ENCODE measurements around the gene SLC7A10.
"Not testable (repeated sequence)": the region's sequence is repeated elsewhere in the genome, so short reads cannot be mapped to it uniquely, and the experiment has no call there.

The SLC7A10 gene

GRCh38 chr19:33209850-33210230 lies 15.8 kb downstream of the SLC7A10 start:
- not testable (repeated sequence) for H3K23ac ChIP-seq (ENCODE audit: low read length); H3K4me2 ChIP-seq (ENCODE audit: low read length); DNase-seq

GRCh38 chr19:33208904-33209849 lies 16.5 kb downstream of the SLC7A10 start:
- Histone ChIP-seq H3K79me2 (ENCODE audit: control insufficient read depth, insufficient read depth, low read length) (no peaks in the 10 kb centered on the region), H4K5ac (ENCODE audit: low read length) (no peak overlapping the region), H3K9ac (ENCODE audit: low read length) (no peak overlapping the region), H3K4me1 (ENCODE audit: control insufficient read depth, low read depth, low read length) (no peaks in the 10 kb centered on the region), H2AK5ac (ENCODE audit: low read length) (no peak overlapping the region), H2BK5ac (ENCODE audit: low read length) (no peak overlapping the region), H3K27ac (ENCODE audit: low read depth, low read length) (no peak overlapping the region), H3K56ac (ENCODE audit: low read length) (no peak overlapping the region), H2BK120ac (ENCODE audit: low read depth, low read length) (no peak overlapping the region), H3K36me3 (ENCODE audit: control insufficient read depth, insufficient read depth, low read length) (peaks cover 2% of the 10 kb centered on the region), H4K8ac (ENCODE audit: low read depth, low read length) (no peak overlapping the region), H3K79me1 (ENCODE audit: low read length) (no peaks in the 10 kb centered on the region), H2BK15ac (replicated peaks; ENCODE audit: low read depth) (no peak overlapping the region), H3K23ac (ENCODE audit: low read length) (no peak overlapping the region), H3K4me3 (ENCODE audit: low read length) (no peak overlapping the region), H3K27me3 (ENCODE audit: insufficient read depth, low read length, poor library complexity) (no peaks in the 10 kb centered on the region), H3K4me2 (ENCODE audit: low read length) (no peak overlapping the region), H3K4ac (ENCODE audit: low read depth, low read length) (no peak overlapping the region), H3K18ac (ENCODE audit: low read length) (no peak overlapping the region)
- DNase-seq: no peak
- WGBS (ENCODE audit: extremely low coverage, insufficient coverage, low lambda C conversion rate): no CpG with 5 or more reads among the region's 24 CpGs

More at GRCh38 chr19:33209850-33210230, 15.8 kb downstream of the SLC7A10 start:
- not testable (repeated sequence) for H3K27me3 ChIP-seq (ENCODE audit: insufficient read depth, low read length, poor library complexity); H3K18ac ChIP-seq (ENCODE audit: low read length); H3K79me2 ChIP-seq (ENCODE audit: control insufficient read depth, insufficient read depth, low read length); H4K8ac ChIP-seq (ENCODE audit: low read depth, low read length); H3K36me3 ChIP-seq (ENCODE audit: control insufficient read depth, insufficient read depth, low read length); H3K4me1 ChIP-seq (ENCODE audit: control insufficient read depth, low read depth, low read length); H2AK5ac ChIP-seq (ENCODE audit: low read length); H3K27ac ChIP-seq (ENCODE audit: low read depth, low read length); H3K4me3 ChIP-seq (ENCODE audit: low read length); H3K56ac ChIP-seq (ENCODE audit: low read length); H3K9ac ChIP-seq (ENCODE audit: low read length); H3K4ac ChIP-seq (ENCODE audit: low read depth, low read length); H2BK120ac ChIP-seq (ENCODE audit: low read depth, low read length); H4K5ac ChIP-seq (ENCODE audit: low read length); H2BK5ac ChIP-seq (ENCODE audit: low read length); H2BK15ac ChIP-seq (replicated peaks; ENCODE audit: low read depth); H3K79me1 ChIP-seq (ENCODE audit: low read length)
- no CpG with 5 or more reads among the region's 7 CpGs for WGBS (ENCODE audit: extremely low coverage, insufficient coverage, low lambda C conversion rate)

- Histone ChIP-seq H3K79me1 (ENCODE audit: low read length) (no peaks in the 10 kb centered on the region), H3K27ac (ENCODE audit: low read depth, low read length) (no peak overlapping the region), H3K4me3 (ENCODE audit: low read length) (no peak overlapping the region), H3K27me3 (ENCODE audit: insufficient read depth, low read length, poor library complexity) (no peaks in the 10 kb centered on the region), H2BK15ac (replicated peaks; ENCODE audit: low read depth) (no peak overlapping the region), H3K18ac (ENCODE audit: low read length) (no peak overlapping the region), H3K23ac (ENCODE audit: low read length) (no peak overlapping the region), H3K79me2 (ENCODE audit: control insufficient read depth, insufficient read depth, low read length) (no peaks in the 10 kb centered on the region), H4K8ac (ENCODE audit: low read depth, low read length) (no peak overlapping the region), H3K36me3 (ENCODE audit: control insufficient read depth, insufficient read depth, low read length) (peaks cover 2% of the 10 kb centered on the region), H3K56ac (ENCODE audit: low read length) (no peak overlapping the region), H2BK120ac (ENCODE audit: low read depth, low read length) (no peak overlapping the region), H3K4me2 (ENCODE audit: low read length) (no peak overlapping the region), H2BK5ac (ENCODE audit: low read length) (no peak overlapping the region), H2AK5ac (ENCODE audit: low read length) (no peak overlapping the region), H3K4ac (ENCODE audit: low read depth, low read length) (no peak overlapping the region), H3K9ac (ENCODE audit: low read length) (no peak overlapping the region), H4K5ac (ENCODE audit: low read length) (no peak overlapping the region), H3K4me1 (ENCODE audit: control insufficient read depth, low read depth, low read length) (no peaks in the 10 kb centered on the region)
- WGBS (ENCODE audit: extremely low coverage, insufficient coverage, low lambda C conversion rate): no CpG with 5 or more reads among the region's 11 CpGs
- no peak for DNase-seq
These were observed 17.2 kb downstream of the SLC7A10 start for GRCh38 chr19:33208371-33208895.

GRCh38 chr19:33207903-33208302 lies 17.7 kb downstream of the SLC7A10 start:
- Histone ChIP-seq H3K27me3 (ENCODE audit: insufficient read depth, low read length, poor library complexity) (no peaks in the 10 kb centered on the region), H3K4me3 (ENCODE audit: low read length) (no peak overlapping the region), H2BK120ac (ENCODE audit: low read depth, low read length) (no peak overlapping the region), H3K36me3 (ENCODE audit: control insufficient read depth, insufficient read depth, low read length) (peaks cover 2% of the 10 kb centered on the region), H4K5ac (ENCODE audit: low read length) (no peak overlapping the region), H3K4ac (ENCODE audit: low read depth, low read length) (no peak overlapping the region), H3K27ac (ENCODE audit: low read depth, low read length) (no peak overlapping the region), H2BK5ac (ENCODE audit: low read length) (no peak overlapping the region), H3K56ac (ENCODE audit: low read length) (no peak overlapping the region), H3K18ac (ENCODE audit: low read length) (no peak overlapping the region), H3K4me1 (ENCODE audit: control insufficient read depth, low read depth, low read length) (no peaks in the 10 kb centered on the region), H2BK15ac (replicated peaks; ENCODE audit: low read depth) (no peak overlapping the region), H3K79me2 (ENCODE audit: control insufficient read depth, insufficient read depth, low read length) (no peaks in the 10 kb centered on the region), H2AK5ac (ENCODE audit: low read length) (no peak overlapping the region), H3K9ac (ENCODE audit: low read length) (no peak overlapping the region), H3K79me1 (ENCODE audit: low read length) (no peaks in the 10 kb centered on the region), H4K8ac (ENCODE audit: low read depth, low read length) (no peak overlapping the region), H3K23ac (ENCODE audit: low read length) (no peak overlapping the region), H3K4me2 (ENCODE audit: low read length) (no peak overlapping the region)
- DNase-seq: no peak
- WGBS (ENCODE audit: extremely low coverage, insufficient coverage, low lambda C conversion rate): no CpG with 5 or more reads among the region's 9 CpGs

GRCh38 chr19:33207040-33207620 lies 18.5 kb downstream of the SLC7A10 start:
- Histone ChIP-seq H3K9ac (ENCODE audit: low read length) (no peak overlapping the region), H3K4me2 (ENCODE audit: low read length) (no peak overlapping the region), H3K56ac (ENCODE audit: low read length) (no peak overlapping the region), H3K79me1 (ENCODE audit: low read length) (no peaks in the 10 kb centered on the region), H2BK120ac (ENCODE audit: low read depth, low read length) (no peak overlapping the region), H3K27me3 (ENCODE audit: insufficient read depth, low read length, poor library complexity) (no peaks in the 10 kb centered on the region), H4K8ac (ENCODE audit: low read depth, low read length) (no peak overlapping the region), H3K4ac (ENCODE audit: low read depth, low read length) (no peak overlapping the region), H3K23ac (ENCODE audit: low read length) (no peak overlapping the region), H2BK15ac (replicated peaks; ENCODE audit: low read depth) (no peak overlapping the region), H3K27ac (ENCODE audit: low read depth, low read length) (no peak overlapping the region), H2BK5ac (ENCODE audit: low read length) (no peak overlapping the region), H2AK5ac (ENCODE audit: low read length) (no peak overlapping the region), H3K4me1 (ENCODE audit: control insufficient read depth, low read depth, low read length) (no peaks in the 10 kb centered on the region), H4K5ac (ENCODE audit: low read length) (no peak overlapping the region), H3K79me2 (ENCODE audit: control insufficient read depth, insufficient read depth, low read length) (no peaks in the 10 kb centered on the region), H3K36me3 (ENCODE audit: control insufficient read depth, insufficient read depth, low read length) (peaks cover 2% of the 10 kb centered on the region), H3K18ac (ENCODE audit: low read length) (no peak overlapping the region), H3K4me3 (ENCODE audit: low read length) (no peak overlapping the region)
- no peak for DNase-seq
- no CpG with 5 or more reads among the region's 38 CpGs for WGBS (ENCODE audit: extremely low coverage, insufficient coverage, low lambda C conversion rate)
